Lung (tissue), 12 donors: ENCODE results near the gene TMCC1. TPM values are rescaled to one million over a fixed set of nuclear protein-coding genes. Genes with fewer than 3 reads are reported as not detected.

ENCODE experiments used
- ATAC-seq: fragments of 200-7000 bp; cut with Tn5 transposase; one replicate; pipeline ENCODE4 v1.9.1; 2020; ENCODE audit warnings: moderate number of reproducible peaks; ENCODE audit not compliant: insufficient read depth, low FRiP score
- DNase-seq, 3 donors: peaks; one replicate each; pipeline ENCODE4 v3.0.0-alpha.2; 2013 to 2017
- H3K27ac ChIP-seq, 2 donors: one replicate each; pipeline ENCODE4 v1.5.1; 2013; ENCODE audit warnings: mild to moderate bottlenecking in 2 of 2, moderate library complexity in 2 of 2, control low read depth in 1 of 2, inconsistent platforms in 1 of 2, low read depth in 1 of 2, low read length in 1 of 2
- H3K27me3 ChIP-seq, 3 donors: one replicate each; pipeline ENCODE4 v1.5.1; 2013; ENCODE audit warnings: low read length in 2 of 3; ENCODE audit not compliant: control insufficient read depth in 3 of 3, insufficient read depth in 3 of 3
- H3K36me3 ChIP-seq, 4 donors: one replicate each; pipeline ENCODE4 v1.5.1; 2013; ENCODE audit warnings: low read length in 4 of 4, mild to moderate bottlenecking in 1 of 4, moderate library complexity in 1 of 4; ENCODE audit not compliant: control insufficient read depth in 4 of 4, insufficient read depth in 4 of 4
- H3K4me1 ChIP-seq, 5 donors: one replicate each; pipeline ENCODE4 v1.5.1; 2013; ENCODE audit warnings: low read length in 5 of 5, mild to moderate bottlenecking in 2 of 5, moderate library complexity in 1 of 5; ENCODE audit not compliant: control insufficient read depth in 5 of 5, insufficient read depth in 5 of 5
- H3K4me3 ChIP-seq: one replicate; pipeline ENCODE4 v1.5.1; 2013; ENCODE audit warnings: mild to moderate bottlenecking, control low read depth, moderate library complexity
- H3K9ac ChIP-seq, 2 donors: one replicate each; pipeline ENCODE4 v1.5.1; 2013; ENCODE audit warnings: low read length in 2 of 2, control low read depth in 1 of 2; ENCODE audit not compliant: insufficient read depth in 1 of 2
- H3K9me3 ChIP-seq, 4 donors: one replicate each; pipeline ENCODE4 v1.5.1; 2013; ENCODE audit warnings: low read length in 3 of 4, mild to moderate bottlenecking in 1 of 4, moderate library complexity in 1 of 4; ENCODE audit not compliant: control insufficient read depth in 4 of 4, insufficient read depth in 3 of 4
- WGBS, 2 donors: extraction: QIAGEN DNeasy Blood & Tissue Kit; methylation state at CpG; one replicate each; pipeline ENCODE4 v1.1.7; 2013; 5-methylcytosine and 5-hydroxymethylcytosine counted together
- polyA plus RNA-seq, 2 donors: library from polyadenylated mRNA; stranded (reverse); fragments of 200-250 nt; gene quantifications; one replicate each; pipeline ENCODE4 v1.2.1, GENCODE V29; 2013
- total RNA-seq, 2 donors: library from RNA; depleted of rRNA in 1 of 2; stranded (reverse); fragments of >200 nt in 1 of 2; gene quantifications; one replicate each; pipeline ENCODE4 v1.2.1, GENCODE V29; 2014 to 2021
- TF ChIP-seq, protein P1 (sequence below): IDR thresholded peaks from 2 replicates; pipeline ENCODE4 v1.5.1; 2012; ENCODE audit warnings: mild to moderate bottlenecking; ENCODE audit errors: control extremely low read depth, extremely low read depth
- donor health status: control.
- donor health status: control.
- donor health status: Bipolar disorder and iron deficiency.
- donor health status: healthy.
- donor health status: DM: yes; HTN: yes; CAD: no.

Gene TMCC1
- total and polyA plus RNA-seq, 4 donors, result 8.7 to 39.4 (median 22.8) TPM

DNA sequence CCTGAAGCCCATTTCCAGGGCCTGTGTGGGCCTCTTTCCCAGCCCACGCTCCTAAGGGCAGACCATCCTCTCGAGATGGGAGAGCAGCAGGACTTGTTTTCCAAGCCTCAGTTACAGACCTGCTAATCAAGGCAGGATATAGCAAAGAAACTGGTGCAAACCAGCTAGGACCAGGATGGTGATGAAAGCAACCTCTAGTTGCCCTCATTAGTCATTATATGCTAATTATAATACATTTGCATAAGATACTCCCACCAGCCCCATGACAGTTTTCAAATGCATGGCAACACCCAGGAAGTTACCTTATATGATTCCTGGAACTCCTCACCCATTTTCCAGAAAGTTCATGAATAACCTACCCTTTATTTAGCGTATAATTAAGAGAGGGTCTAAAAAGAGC, 46.6 kb upstream of the TMCC1 start:
- ATAC-seq, result no peak
- Histone ChIP-seq H3K27ac (no peak overlapping the region), H3K36me3 (no peaks in the 10 kb centered on the region), H3K4me1 (no peaks in the 10 kb centered on the region), H3K9me3 (no peaks in the 10 kb centered on the region), H3K27me3 (no peaks in the 10 kb centered on the region), H3K9ac (no peak overlapping the region), H3K4me3 (no peak overlapping the region)
- WGBS, 2 donors, result 85 to 94% methylated on average over 3 of the region's 3 CpGs
- TF ChIP-seq, protein P1, sequence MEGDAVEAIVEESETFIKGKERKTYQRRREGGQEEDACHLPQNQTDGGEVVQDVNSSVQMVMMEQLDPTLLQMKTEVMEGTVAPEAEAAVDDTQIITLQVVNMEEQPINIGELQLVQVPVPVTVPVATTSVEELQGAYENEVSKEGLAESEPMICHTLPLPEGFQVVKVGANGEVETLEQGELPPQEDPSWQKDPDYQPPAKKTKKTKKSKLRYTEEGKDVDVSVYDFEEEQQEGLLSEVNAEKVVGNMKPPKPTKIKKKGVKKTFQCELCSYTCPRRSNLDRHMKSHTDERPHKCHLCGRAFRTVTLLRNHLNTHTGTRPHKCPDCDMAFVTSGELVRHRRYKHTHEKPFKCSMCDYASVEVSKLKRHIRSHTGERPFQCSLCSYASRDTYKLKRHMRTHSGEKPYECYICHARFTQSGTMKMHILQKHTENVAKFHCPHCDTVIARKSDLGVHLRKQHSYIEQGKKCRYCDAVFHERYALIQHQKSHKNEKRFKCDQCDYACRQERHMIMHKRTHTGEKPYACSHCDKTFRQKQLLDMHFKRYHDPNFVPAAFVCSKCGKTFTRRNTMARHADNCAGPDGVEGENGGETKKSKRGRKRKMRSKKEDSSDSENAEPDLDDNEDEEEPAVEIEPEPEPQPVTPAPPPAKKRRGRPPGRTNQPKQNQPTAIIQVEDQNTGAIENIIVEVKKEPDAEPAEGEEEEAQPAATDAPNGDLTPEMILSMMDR, result no peak
- DNase-seq, result no peak

DNA sequence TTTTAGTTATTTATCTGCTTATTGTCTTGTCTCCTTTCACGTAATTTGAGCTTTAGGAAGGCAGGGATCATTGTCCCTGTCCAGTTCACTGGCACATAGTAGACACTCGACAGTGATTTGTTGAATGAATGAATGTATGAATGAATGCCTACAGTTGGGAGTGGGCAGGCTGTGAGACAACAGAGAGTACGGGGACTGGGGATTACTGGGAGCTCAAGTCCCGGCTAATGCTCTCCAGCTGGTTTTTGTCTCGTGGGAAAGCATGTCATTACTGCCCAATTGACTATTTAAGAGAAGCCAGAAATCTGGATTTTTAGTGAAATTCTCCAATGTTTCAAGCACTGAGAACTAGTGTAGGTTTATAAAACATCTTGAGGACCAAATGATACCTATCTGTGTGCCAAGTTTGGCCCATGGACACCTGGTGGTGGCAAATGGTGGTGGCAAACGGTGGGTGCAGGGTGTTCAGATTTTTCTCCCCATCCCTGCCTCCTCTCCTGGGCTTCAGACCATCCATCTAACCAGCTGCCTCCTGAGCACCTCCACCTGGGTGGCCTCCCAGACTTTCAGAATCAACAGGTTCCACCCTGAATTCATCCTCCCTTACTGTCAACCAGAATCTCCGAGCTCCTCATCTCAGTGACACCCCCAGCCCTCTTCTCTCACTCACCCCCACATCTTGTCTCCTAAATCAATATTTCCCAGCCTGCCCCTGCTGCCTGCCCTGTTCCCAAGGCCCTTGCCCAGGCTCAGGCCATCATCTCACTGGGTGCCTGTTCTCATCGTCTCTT, 44.8 kb upstream of the TMCC1 start:
- H3K27me3 ChIP-seq, result no peaks in the 10 kb centered on the region
- H3K9ac ChIP-seq, result no peak overlapping the region
- no peak overlapping the region for H3K27ac ChIP-seq
- TF ChIP-seq, protein P1, result no peak
- no peaks in the 10 kb centered on the region for H3K36me3 ChIP-seq
- 90 to 91% methylated on average over 8 of the region's 8 CpGs for WGBS, 2 donors
- ATAC-seq (no peak), DNase-seq (peak in 2 of 3 donors; percentile 29 to 36)
- no peaks in the 10 kb centered on the region for H3K9me3 ChIP-seq
- H3K4me1 ChIP-seq, result no peaks in the 10 kb centered on the region
- H3K4me3 ChIP-seq, result no peak overlapping the region

DNA sequence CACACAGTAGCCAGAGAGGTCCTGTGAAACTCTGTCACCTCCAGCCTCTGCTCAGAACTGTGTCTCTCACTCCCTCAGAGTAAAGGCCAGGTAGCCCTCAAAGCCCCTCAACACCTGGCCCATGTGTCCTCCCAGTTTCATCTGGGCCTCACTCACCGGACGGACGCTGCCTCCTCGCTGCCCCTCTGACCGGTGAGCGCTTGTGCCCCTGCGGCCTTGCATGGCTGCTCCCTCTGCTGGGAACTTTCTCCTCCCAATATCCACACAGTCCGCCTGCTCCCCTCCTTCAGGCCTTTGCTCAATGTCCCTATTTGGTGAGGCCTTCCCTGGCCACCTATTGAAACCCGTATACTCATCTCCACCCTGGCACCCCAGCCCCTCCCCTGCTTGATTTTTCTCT, 44.2 kb upstream of the TMCC1 start:
- DNase-seq (no peak), ATAC-seq (no peak)
- TF ChIP-seq, protein P1, result no peak
- Histone ChIP-seq H3K36me3 (no peaks in the 10 kb centered on the region), H3K9me3 (no peaks in the 10 kb centered on the region), H3K27ac (no peak overlapping the region), H3K4me3 (no peak overlapping the region), H3K4me1 (no peaks in the 10 kb centered on the region), H3K9ac (no peak overlapping the region), H3K27me3 (no peaks in the 10 kb centered on the region)
- WGBS, 2 donors, result 92 to 95% methylated on average over 9 of the region's 9 CpGs
